GM18519 (cell line): ENCODE data around the gene CCNJ.

ENCODE experiments used
- ATAC-seq: cut with Tn5 transposase; IDR thresholded peaks from one replicate; pipeline ENCODE4 v1.9.1; 2021; ENCODE audit warnings: mild to moderate bottlenecking, moderate library complexity; ENCODE audit not compliant: unreplicated experiment, low FRiP score

Gene CCNJ

DNA sequence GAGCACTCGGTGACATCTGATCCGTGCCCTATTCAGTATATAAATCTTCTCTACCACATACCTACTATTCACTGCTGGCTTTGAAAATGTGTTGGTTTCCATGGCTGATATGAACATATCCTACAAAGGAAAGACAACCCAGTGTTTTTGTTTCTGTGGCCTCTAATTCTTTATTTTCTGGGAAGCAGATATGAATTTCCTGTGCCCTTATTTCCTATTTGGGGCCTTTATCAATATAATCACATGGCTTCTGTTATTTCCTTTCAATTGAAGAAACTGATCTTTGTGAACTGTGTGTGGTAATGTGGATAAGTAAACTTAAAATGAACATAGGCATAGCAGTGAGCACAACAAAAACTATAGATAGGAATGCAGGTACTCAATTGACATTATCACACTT, 10.6 kb downstream of the CCNJ start:
- ATAC-seq = no peak

DNA sequence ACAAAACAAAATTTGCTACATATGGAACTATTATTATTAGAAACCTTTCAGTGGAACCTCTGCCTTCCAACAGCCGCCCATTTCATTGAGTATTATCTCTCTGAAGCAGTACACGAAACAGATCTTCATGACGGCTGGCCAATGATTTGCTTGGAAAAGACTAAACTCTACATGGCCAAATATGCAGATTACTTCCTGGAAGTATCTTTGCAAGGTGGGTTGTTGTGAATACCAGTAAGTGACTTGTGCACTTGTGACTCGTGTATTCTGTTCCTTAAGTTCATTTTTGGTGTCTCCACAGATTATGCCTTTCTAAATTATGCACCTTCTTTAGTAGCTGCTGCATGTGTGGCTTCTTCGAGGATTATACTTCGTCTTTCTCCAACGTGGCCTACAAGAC, 13.4 kb downstream of the CCNJ start:
- no peak for ATAC-seq

DNA sequence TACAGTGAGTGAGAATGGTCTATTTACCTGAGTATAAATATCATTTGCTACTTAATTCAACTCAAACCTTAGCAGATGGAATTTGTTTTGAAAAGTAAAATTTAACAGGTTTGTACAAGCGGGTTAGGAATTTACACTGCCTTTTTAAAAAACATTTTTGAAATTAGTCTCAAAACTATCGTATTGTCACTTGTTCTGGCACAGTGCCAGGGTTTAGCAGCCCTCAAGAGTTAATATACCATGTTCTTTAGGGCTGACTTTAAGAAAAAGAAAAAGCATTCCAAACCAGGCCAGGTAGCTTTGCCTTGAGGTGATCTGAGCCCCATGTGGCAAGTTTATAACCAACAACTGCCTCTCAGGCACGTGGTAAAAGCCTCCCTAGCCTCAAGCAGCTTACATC, 17.8 kb downstream of the CCNJ start:
- no peak for ATAC-seq

DNA sequence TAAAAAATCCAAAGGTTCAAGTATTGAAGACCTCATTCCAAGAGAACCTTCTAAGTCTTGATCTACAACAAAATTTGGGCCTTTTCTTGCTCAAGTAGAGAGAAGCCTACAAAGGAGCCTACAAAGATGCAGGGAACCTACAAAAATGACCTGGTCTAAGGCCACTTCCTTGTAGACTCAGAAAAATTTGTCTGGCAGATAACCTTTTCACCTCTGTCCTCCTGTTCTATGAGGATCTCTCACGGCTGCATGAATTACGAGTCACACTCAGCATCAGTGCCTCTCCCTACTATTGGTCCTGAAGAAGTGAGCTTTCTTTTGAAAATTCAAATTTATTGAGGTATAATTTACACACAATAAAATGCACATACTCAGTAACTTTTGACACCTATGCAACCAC, 29.3 kb downstream of the CCNJ start:
- ATAC-seq = no peak

GRCh38 chr10:96073722-96074121, 30.3 kb downstream of the CCNJ start:
- no peak for ATAC-seq

- ATAC-seq = no peak
Measured at GRCh38 chr10:96074776-96075175, 31.4 kb downstream of the CCNJ start.

DNA sequence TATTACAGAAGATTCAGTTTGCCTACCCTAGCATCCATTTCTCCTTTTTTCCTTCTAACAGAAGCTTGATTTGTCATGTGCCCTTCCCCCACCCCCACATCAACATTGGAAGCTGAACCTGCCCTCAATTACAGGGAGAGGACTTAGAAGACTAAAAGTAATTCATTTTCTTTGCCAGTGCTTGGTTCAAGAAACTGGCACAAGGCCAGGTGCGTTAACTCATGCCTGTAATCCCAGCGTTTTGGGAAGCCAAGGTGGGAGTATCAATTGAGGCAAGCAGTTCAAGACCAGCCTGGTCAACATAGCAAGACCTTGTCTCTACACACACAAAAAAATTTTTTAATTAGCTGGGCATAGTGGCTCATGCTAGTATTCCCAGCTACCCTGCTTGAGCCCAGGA, 32.6 kb downstream of the CCNJ start:
- no peak for ATAC-seq

DNA sequence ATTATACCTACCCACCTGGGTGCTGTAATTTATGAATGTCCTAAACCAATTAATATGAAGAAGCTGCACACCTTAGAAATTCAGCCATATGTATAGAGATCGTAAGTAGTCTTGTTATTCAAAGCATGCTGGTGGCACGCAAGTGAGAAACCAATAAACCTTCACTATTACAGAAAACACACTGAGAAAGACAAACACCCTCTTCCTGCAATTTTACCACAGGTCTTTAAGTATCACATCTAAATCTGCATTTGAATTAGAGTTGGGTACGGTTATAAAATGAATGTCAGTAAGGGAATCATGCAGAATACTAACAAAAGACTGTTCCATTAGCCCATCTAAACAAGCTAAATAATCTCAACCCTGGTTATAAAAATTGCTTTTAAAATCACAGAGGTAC, 33.8 kb downstream of the CCNJ start:
- no peak for ATAC-seq

GRCh38 chr10:96082153-96082552, 38.8 kb downstream of the CCNJ start:
- no peak for ATAC-seq

GRCh38 chr10:96082748-96083147, 39.4 kb downstream of the CCNJ start:
- ATAC-seq = no peak

DNA sequence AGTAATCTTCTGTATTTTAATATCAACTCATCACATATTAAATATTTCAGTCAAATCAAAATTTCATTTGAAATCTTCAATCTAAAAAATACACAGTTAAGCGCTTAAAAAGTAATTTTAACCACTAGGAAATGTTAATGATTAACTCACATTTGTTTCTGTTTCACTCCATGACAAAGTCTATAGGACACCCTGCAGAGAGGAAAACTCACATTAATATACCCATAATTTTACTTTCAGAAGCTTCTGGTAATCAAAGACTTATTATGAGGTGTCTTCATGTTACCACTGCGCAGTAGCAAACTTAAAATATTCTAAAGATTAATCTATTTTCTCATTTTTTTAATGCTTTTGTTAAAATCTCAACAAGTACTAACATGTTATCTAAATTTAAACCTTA, 45.7 kb downstream of the CCNJ start:
- ATAC-seq = no peak

GRCh38 chr10:96089670-96090462, 46.5 kb downstream of the CCNJ start:
- ATAC-seq = peak; percentile 68

DNA sequence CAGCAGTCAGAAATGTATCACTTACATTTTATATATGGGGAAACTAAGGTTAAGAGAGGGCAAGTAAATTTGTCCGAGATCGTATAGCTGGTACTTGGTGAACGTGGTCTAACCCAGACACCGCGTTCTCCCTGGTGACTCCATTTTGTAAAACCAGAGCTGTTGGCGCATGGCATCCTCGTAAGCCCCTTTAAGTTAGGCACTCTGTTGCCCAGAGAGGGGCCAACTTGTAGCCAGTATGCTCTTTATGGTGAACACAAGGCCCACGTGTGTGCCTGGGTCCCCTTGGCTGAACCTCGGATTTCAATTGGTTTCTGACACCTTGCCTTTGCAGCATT, 47.0 kb downstream of the CCNJ start:
- ATAC-seq = no peak

DNA sequence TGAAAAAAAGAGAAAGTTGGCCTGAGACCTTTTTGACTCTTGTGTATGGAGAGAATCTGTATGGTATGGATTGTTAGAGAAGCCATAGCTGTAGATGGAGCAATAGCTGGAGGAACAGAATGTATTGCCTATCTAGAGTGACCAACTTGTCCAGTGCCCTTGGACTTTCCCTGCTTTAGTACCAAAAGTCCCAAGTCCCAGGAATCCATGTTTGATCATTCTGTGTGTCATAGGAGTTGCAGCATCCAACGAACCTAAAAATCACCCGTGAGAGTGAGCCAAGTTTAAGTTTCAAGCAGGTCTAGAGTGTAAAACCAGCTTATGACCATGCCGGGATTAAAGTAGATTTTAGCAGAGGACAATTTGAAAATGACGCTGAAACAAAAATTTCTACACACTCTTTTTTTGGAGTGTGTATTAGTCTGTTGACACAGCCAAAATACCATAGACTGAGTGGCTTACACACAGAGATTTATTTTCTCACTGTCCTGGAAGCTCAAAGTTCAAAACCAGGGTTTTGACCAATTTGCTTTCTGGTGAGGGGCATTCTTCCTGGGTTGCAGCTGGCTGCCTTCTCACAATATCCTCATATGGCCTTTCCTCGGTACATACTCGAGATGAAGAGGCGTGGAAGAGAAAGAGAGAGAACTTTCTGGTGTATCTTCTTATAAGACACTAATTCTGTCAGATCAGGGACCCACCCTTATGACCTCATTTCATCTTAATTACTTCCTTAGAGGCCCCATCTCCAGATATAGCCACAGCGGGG, 49.8 kb downstream of the CCNJ start:
- ATAC-seq = no peak

- ATAC-seq = no peak
Measured at GRCh38 chr10:96093948-96094347, 50.6 kb downstream of the CCNJ start.

GRCh38 chr10:96096958-96097357, 53.6 kb downstream of the CCNJ start:
- no peak for ATAC-seq

- no peak for ATAC-seq
Measured at GRCh38 chr10:96097865-96098264, 54.5 kb downstream of the CCNJ start.

DNA sequence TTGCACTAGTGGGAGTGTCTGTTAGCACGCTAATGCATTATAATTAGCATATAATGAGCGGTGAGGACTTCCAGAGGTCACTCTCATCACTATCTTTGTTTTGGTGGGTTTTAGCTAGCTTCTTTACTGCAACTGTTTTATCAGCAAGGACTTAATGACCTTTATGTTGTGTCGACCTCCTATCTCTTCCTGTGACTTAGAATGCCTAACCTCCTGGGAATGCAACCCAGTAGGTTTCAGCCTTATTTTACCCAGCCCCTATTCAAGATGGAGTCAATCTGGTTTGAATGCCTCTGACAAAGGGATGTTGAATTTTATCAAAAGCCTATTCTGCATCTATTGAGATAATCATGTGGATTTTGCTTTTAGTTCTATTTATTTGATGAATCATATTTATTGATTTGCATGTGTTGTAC, 64.2 kb downstream of the CCNJ start:
- ATAC-seq = no peak
